Measurements from ENCODE around the gene EBF4. TPM values are rescaled to one million over a fixed set of nuclear protein-coding genes. Genes with fewer than 3 reads are reported as not detected.

EBF4 gene
- total and polyA plus RNA-seq, 2 of the 8 experiments (the other 6 are each of a cell fraction or from before 2014, with no cell fraction given): 1.2 to 2.9 TPM

GRCh38 chr20:2757001-2757400 lies 64.4 kb downstream of the EBF4 start:
- H3K27me3 ChIP-seq (replicated peaks in 1 of 4; ENCODE audit: control insufficient read depth in 3 of 4, extremely low read depth in 1 of 4, insufficient read depth in 3 of 4, low read length in 3 of 4): peaks cover 6 to 25% (median 22%) of the 10 kb centered on the region in 4 experiments
- H3K4me3 ChIP-seq (ENCODE audit: extremely low read depth in 1 of 4, insufficient read depth in 2 of 4, low read depth in 3 of 4, low read length in 4 of 4): no peak overlapping the region
- H3K23ac ChIP-seq (ENCODE audit: insufficient read length): no peak overlapping the region
- peaks cover 9% of the 10 kb centered on the region; the same call in 1 of the 2 replicates for H3K23me2 ChIP-seq (ENCODE audit: low read depth, low read length)
- peaks cover 0 to 21% (median 9%) of the 10 kb centered on the region in 4 experiments; a peak in 6 of 7 replicates for H3K4me1 ChIP-seq (replicated peaks in 1 of 4; ENCODE audit: control insufficient read depth in 3 of 4, insufficient read depth in 4 of 4, low read length in 3 of 4)
- H2AK5ac ChIP-seq (ENCODE audit: low read depth, low read length): no peak overlapping the region
- H3K9me3 ChIP-seq (ENCODE audit: insufficient read depth in 2 of 2, low read depth in 1 of 2, low read length in 1 of 2): no peaks in the 10 kb centered on the region
- FAIRE-seq (no peak), DNase-seq (ENCODE audit: low read depth in 1 of 2, low spot score in 2 of 2) (no peak)
- H4K91ac ChIP-seq (replicated peaks; ENCODE audit: insufficient read length, low read length): no peak overlapping the region
- peaks cover 0 to under 1% (median 0%) of the 10 kb centered on the region in 4 experiments; a peak in 1 of 8 replicates for H3K36me3 ChIP-seq (ENCODE audit: control insufficient read depth in 2 of 4, insufficient read depth in 4 of 4, low read length in 3 of 4)
- no peak overlapping the region for H4K8ac ChIP-seq (ENCODE audit: extremely low read depth, insufficient read depth, low read length)
- no peak overlapping the region for H2BK120ac ChIP-seq (replicated peaks; ENCODE audit: low read depth, low read length)
- no peak overlapping the region for H3K4ac ChIP-seq (replicated peaks; ENCODE audit: insufficient read length, low read depth, low read length)
- no peak overlapping the region for H3K4me2 ChIP-seq (ENCODE audit: insufficient read depth in 1 of 2, low read depth in 2 of 2, low read length in 2 of 2)
- H3K14ac ChIP-seq (ENCODE audit: insufficient read length): no peak overlapping the region
- H3K27ac ChIP-seq (ENCODE audit: low read depth, low read length): no peak overlapping the region
- H2BK15ac ChIP-seq (ENCODE audit: low read length): no peak overlapping the region
- no peak overlapping the region for H2BK20ac ChIP-seq (ENCODE audit: low read length)
- H3K18ac ChIP-seq (ENCODE audit: extremely low read depth, low read length): no peak overlapping the region
- no peaks in the 10 kb centered on the region for H3K79me1 ChIP-seq (ENCODE audit: low read depth, low read length)
- H2BK5ac ChIP-seq (ENCODE audit: low read depth, low read length): no peak overlapping the region
- H4K20me1 ChIP-seq (replicated peaks in 1 of 2; ENCODE audit: control insufficient read depth in 1 of 2, insufficient read depth in 2 of 2, low read length in 2 of 2): peaks cover 0 to 2% of the 10 kb centered on the region in 2 experiments
- WGBS, 2 experiments (ENCODE audit: extremely low coverage in 1 of 2, insufficient coverage in 1 of 2, insufficient read length in 1 of 2, insufficient replicate concordance in 2 of 2, low coverage in 1 of 2, low lambda C conversion rate in 2 of 2, missing lambda C conversion rate in 1 of 2): 84% methylated on average over 5 of the region's 5 CpGs; no CpG with 5 or more reads in 1 of the 2 experiments
- no peak overlapping the region for H4K5ac ChIP-seq (ENCODE audit: insufficient read length, low read depth, low read length)
- CTCF ChIA-PET (ENCODE audit: partially characterized antibody): interaction anchor here (1.4 to 9.0 kb wide), 6 partner anchors 20 to 244 kb away, joined by 3 to 151 read pairs (median 8); partner anchors contain the start of gene EBF4
- no peaks in the 10 kb centered on the region for H3K79me2 ChIP-seq (ENCODE audit: control insufficient read depth in 1 of 2, insufficient read depth in 2 of 2, low read length in 2 of 2)
- no peak overlapping the region for H2BK12ac ChIP-seq (ENCODE audit: low read depth, low read length)
- H2AFZ ChIP-seq (ENCODE audit: low read length): no peak overlapping the region
- H3K56ac ChIP-seq (replicated peaks; ENCODE audit: insufficient read length, low read depth, low read length): no peak overlapping the region
- H3K9ac ChIP-seq (replicated peaks in 1 of 4; ENCODE audit: extremely low read depth in 1 of 4, low read depth in 3 of 4, low read length in 3 of 4): no peak overlapping the region
- POLR2A ChIA-PET (ENCODE audit: partially characterized antibody): no interaction called here
- TF ChIP-seq JUN (IDR thresholded peaks at IDR 0.05; ENCODE audit: low read depth, low read length) (no peak), ATF2 (IDR thresholded peaks at IDR 0.05; ENCODE audit: low read length) (no peak), JUND (IDR thresholded peaks at IDR 0.05; ENCODE audit: low read length) (no peak), NANOG (IDR thresholded peaks at IDR 0.05; ENCODE audit: insufficient read depth, low read depth, low read length, poor library complexity, severe bottlenecking) (no peak), SP4 (IDR thresholded peaks at IDR 0.05; ENCODE audit: low read length) (no peak), POU5F1 (IDR thresholded peaks at IDR 0.05; ENCODE audit: low read depth, low read length) (no peak), BACH1 (IDR thresholded peaks at IDR 0.05; ENCODE audit: low read length) (no peak), RFX5 (IDR thresholded peaks at IDR 0.05; ENCODE audit: borderline replicate concordance, low read depth, low read length) (no peak), POLR2AphosphoS5 (IDR thresholded peaks at IDR 0.05; ENCODE audit: low read depth, low read length) (no peak), PHF8 (conservative IDR thresholded peaks at IDR 0.05; ENCODE audit: low read depth, low read length) (no peak), SRF (IDR thresholded peaks at IDR 0.05; ENCODE audit: low read depth, low read length) (no peak), HDAC2 (IDR thresholded peaks at IDR 0.05; ENCODE audit: borderline replicate concordance in 1 of 2, low read depth in 2 of 2, low read length in 2 of 2) (no peak), YY1 (IDR thresholded peaks at IDR 0.05; ENCODE audit: low read depth, low read length) (no peak)

Data from H1 (cell line).